ENCODE results near the gene BANP.
"Not testable (repeated sequence)": the region's sequence is repeated elsewhere in the genome, so short reads cannot be mapped to it uniquely, and the experiment has no call there.

The BANP gene

GRCh38 chr16:87982581-87983041 lies 31.4 kb downstream of the BANP start:
- no peak for TF ChIP-seq GATA1 (IDR thresholded peaks at IDR 0.05; ENCODE audit: low read depth, low read length)
- TF ChIP-seq POLR2A (IDR thresholded peaks at IDR 0.05; ENCODE audit: low read length), result no peak
- no peak for DNase-seq

GRCh38 chr16:87983072-87983736 lies 32.0 kb downstream of the BANP start:
- DNase-seq, result not testable (repeated sequence)

- not testable (repeated sequence) for DNase-seq
These were observed 32.5 kb downstream of the BANP start for GRCh38 chr16:87983737-87984097.

- DNase-seq, result not testable (repeated sequence)
These were observed 32.9 kb downstream of the BANP start for GRCh38 chr16:87984180-87984579.

- TF ChIP-seq GATA1 (IDR thresholded peaks at IDR 0.05; ENCODE audit: low read depth, low read length), result no peak
- no peak for TF ChIP-seq POLR2A (IDR thresholded peaks at IDR 0.05; ENCODE audit: low read length)
- DNase-seq, result no peak
These were observed 33.5 kb downstream of the BANP start for GRCh38 chr16:87984632-87985267.

- DNase-seq, result not testable (repeated sequence)
These were observed 34.3 kb downstream of the BANP start for GRCh38 chr16:87985493-87985892.

- peak; percentile 19 to 35 for DNase-seq
These were observed 35.2 kb downstream of the BANP start for GRCh38 chr16:87986361-87986849.

GRCh38 chr16:87988596-87988995 lies 37.4 kb downstream of the BANP start:
- not testable (repeated sequence) for DNase-seq

- not testable (repeated sequence) for DNase-seq
These were observed 39.0 kb downstream of the BANP start for GRCh38 chr16:87990254-87990653.

GRCh38 chr16:87992142-87992541 lies 40.9 kb downstream of the BANP start:
- not testable (repeated sequence) for DNase-seq

- no peak for DNase-seq
- TF ChIP-seq POLR2A (IDR thresholded peaks at IDR 0.05; ENCODE audit: low read length), result no peak
- no peak for TF ChIP-seq GATA1 (IDR thresholded peaks at IDR 0.05; ENCODE audit: low read depth, low read length)
These were observed 42.7 kb downstream of the BANP start for GRCh38 chr16:87993901-87994300.

- DNase-seq, result no peak
These were observed 44.4 kb downstream of the BANP start for GRCh38 chr16:87995644-87996043.

GRCh38 chr16:87996962-87997880 lies 46.0 kb downstream of the BANP start:
- TF ChIP-seq POLR2A (IDR thresholded peaks at IDR 0.05; ENCODE audit: low read length) (no peak), GATA1 (IDR thresholded peaks at IDR 0.05; ENCODE audit: low read depth, low read length) (no peak)
- no peak for DNase-seq

More at GRCh38 chr16:87995644-87996043, 44.4 kb downstream of the BANP start:
- TF ChIP-seq POLR2A (IDR thresholded peaks at IDR 0.05; ENCODE audit: low read length) (no peak), GATA1 (IDR thresholded peaks at IDR 0.05; ENCODE audit: low read depth, low read length) (no peak)

GRCh38 chr16:87998184-87998793 lies 47.1 kb downstream of the BANP start:
- DNase-seq, result not testable (repeated sequence)

GRCh38 chr16:87998992-87999391 lies 47.8 kb downstream of the BANP start:
- not testable (repeated sequence) for DNase-seq

All from erythroblast (primary cell).